ENCODE measurements around the gene DISP2. TPM values are rescaled to one million over a fixed set of nuclear protein-coding genes. Genes with fewer than 3 reads are reported as not detected.

The DISP2 gene
- total and polyA plus RNA-seq, 9 of the 15 experiments (the other 6 are each of a cell fraction or from before 2014, with no cell fraction given) = 0.06 to 0.89 (median 0.15) TPM; not detected in 1

DNA sequence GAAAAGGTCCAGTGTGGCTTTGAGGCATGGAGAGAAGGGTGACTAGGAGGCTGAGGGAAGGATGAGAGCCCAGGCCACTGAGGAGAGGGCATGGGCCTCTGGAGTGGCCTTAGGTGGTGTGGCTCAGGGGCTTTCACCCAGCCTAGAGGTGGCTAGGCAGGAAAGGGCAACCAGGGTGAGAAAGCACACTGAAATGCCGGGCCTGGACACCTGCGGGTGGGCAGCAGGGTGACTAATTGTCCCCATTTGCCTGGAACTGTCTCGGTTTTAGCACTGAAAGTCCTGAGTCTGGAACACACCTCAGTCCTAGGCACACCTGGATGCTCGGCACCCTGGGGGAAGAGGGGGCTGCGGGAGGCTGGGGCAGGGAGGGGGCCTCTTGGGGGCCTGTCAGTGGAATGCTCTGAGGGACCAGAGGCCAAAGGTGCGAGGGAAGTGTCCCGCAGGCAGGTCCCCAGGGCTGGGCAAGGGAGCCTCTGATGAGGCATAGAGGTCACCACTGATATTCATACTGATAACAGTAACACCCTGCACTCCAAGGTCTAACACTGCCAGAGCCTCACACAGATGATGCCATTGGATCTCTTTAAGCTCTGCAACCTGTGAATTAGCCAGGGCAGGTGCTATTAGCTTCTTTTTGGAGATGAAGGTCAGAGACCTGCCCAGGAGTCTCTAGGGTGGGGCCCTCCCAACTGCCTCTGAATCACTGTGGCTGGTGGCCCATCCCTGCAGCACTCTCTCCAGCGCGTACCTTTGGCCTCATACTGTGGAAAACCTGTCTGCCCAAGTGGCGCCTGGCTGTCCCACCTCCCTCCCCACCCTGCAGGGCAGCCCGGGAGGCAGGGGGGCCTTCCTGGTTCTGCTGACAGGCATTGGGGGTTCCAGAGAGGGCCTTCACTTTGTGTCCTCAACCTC is 10.2 kb upstream of the DISP2 start:
- FAIRE-seq = no peak
- Histone ChIP-seq H3K4me2 (ENCODE audit: insufficient read depth, low read length) (no peak overlapping the region), H3K4me3 (no peak overlapping the region), H4K20me1 (replicated peaks; ENCODE audit: control insufficient read depth, insufficient read depth, low read length) (no peaks in the 10 kb centered on the region; the same call in 1 of the 2 replicates), H3K27ac (ENCODE audit: extremely low read depth, low read depth, low read length) (no peak overlapping the region), H3K4me1 (replicated peaks in 1 of 2; ENCODE audit: control insufficient read depth in 2 of 2, insufficient read depth in 2 of 2, low read length in 2 of 2) (peaks cover 0 to 9% of the 10 kb centered on the region in 2 experiments; a peak in 1 of 5 replicates), H3K9ac (ENCODE audit: insufficient read depth in 1 of 2, low read depth in 2 of 2, low read length in 2 of 2) (peak overlapping the region in 1 of 2 experiments; percentile 40; a peak in 1 of 4 replicates), H3K9me3 (replicated peaks; ENCODE audit: control insufficient read depth, insufficient read depth, low read depth, low read length) (no peaks in the 10 kb centered on the region; the same call in 1 of the 2 replicates), H2AFZ (ENCODE audit: low read depth, low read length) (no peak overlapping the region), H3K9me1 (ENCODE audit: control insufficient read depth, insufficient read depth, low read length) (no peaks in the 10 kb centered on the region), H3K27me3 (ENCODE audit: control insufficient read depth in 2 of 2, insufficient read depth in 2 of 2, low read length in 2 of 2) (no peaks in the 10 kb centered on the region), H3K79me2 (ENCODE audit: control insufficient read depth, insufficient read depth, low read length) (no peaks in the 10 kb centered on the region), H3K36me3 (ENCODE audit: control insufficient read depth, insufficient read depth, low read length) (no peaks in the 10 kb centered on the region)
- BruUV-seq (replicated peaks) = no TSS peak
- CTCF ChIA-PET (ENCODE audit: low intra/inter-chr PET ratio) = interaction anchor here (1.4 kb wide), 1 partner anchor 10 kb away, joined by 4 read pairs; the partner anchor contains the start of gene DISP2
- in situ Hi-C loops (cut with MboI) = loop anchor here (5.0 to 10.0 kb wide), 2 partner anchors 74 to 537 kb away; no protein-coding TSS in a partner anchor
- intact Hi-C loops (cut with micrococcal nuclease) = no loop called here
- POLR2A ChIA-PET = no interaction called here
- 47% methylated on average over 7 of the region's 11 CpGs for WGBS (ENCODE audit: insufficient coverage, low coverage, missing lambda C conversion rate)
- no peak; the same call in 2 of the 3 replicates for ATAC-seq
- no peak for DNase-seq (ENCODE audit: extremely low read depth in 1 of 4, low spot score in 3 of 4)
- TF ChIP-seq, protein P1, sequence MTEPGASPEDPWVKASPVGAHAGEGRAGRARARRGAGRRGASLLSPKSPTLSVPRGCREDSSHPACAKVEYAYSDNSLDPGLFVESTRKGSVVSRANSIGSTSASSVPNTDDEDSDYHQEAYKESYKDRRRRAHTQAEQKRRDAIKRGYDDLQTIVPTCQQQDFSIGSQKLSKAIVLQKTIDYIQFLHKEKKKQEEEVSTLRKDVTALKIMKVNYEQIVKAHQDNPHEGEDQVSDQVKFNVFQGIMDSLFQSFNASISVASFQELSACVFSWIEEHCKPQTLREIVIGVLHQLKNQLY (CRISPR knock-in tag; conservative IDR thresholded peaks at IDR 0.05) = no peak
- TF ChIP-seq ZBTB33 (CRISPR knock-in tag; IDR thresholded peaks at IDR 0.05) (no peak), MECOM (CRISPR knock-in tag; IDR thresholded peaks at IDR 0.05) (no peak), SP1 (CRISPR knock-in tag; IDR thresholded peaks at IDR 0.05) (no peak), DPF2 (IDR thresholded peaks at IDR 0.05) (no peak), ZNF3 (CRISPR knock-in tag; IDR thresholded peaks at IDR 0.05) (no peak), AFF4 (CRISPR knock-in tag; IDR thresholded peaks at IDR 0.05) (no peak), E2F5 (CRISPR knock-in tag; IDR thresholded peaks at IDR 0.05) (no peak), PHF8 (IDR thresholded peaks at IDR 0.05; ENCODE audit: borderline replicate concordance, low read length) (no peak)

Data from K562 (cell line).